HepG2 (cell line): ENCODE results near the gene RSAD1. TPM values are rescaled to one million over a fixed set of nuclear protein-coding genes. Genes with fewer than 3 reads are reported as not detected.
A peak's percentile ranks its signal among the peaks of the same experiment; 100 is the strongest.

Experiments
- CEBPZ ChIP-seq: IDR thresholded peaks from 2 replicates; pipeline ENCODE4 v1.6.1; 2012; ENCODE audit warnings: low read length, improper control_type of control experiment
- FOXA3 ChIP-seq: IDR thresholded peaks from 2 replicates; pipeline ENCODE4 v1.6.1; 2016; ENCODE audit warnings: missing genetic modification reagents, missing compliant biosample characterization
- KDM5B ChIP-seq: sonication (generic); formaldehyde crosslinking; IDR thresholded peaks from 2 replicates; pipeline ENCODE4 v1.4.0; 2020; ENCODE audit warnings: missing genetic modification reagents, mild to moderate bottlenecking, borderline replicate concordance
- MBNL3 ChIP-seq: fragments of 250-450 bp; sonication (Bioruptor Pico); conservative IDR thresholded peaks from 2 replicates; pipeline ENCODE4 v1.8.0; 2022; ENCODE audit warnings: mild to moderate bottlenecking, inconsistent platforms
- TFDP1 ChIP-seq: IDR thresholded peaks from 2 replicates; pipeline ENCODE4 v1.6.1; 2016; ENCODE audit warnings: missing compliant biosample characterization, missing genetic modification reagents, borderline replicate concordance
- ZBED4 ChIP-seq: sonication (generic); formaldehyde crosslinking; IDR thresholded peaks from 2 replicates; pipeline ENCODE4 v1.4.0; 2020; ENCODE audit warnings: missing genetic modification reagents, borderline replicate concordance
- ZFP36 ChIP-seq: fragments of 150-350 bp; IDR thresholded peaks from 2 replicates; pipeline ENCODE4 v1.6.1; 2018; ENCODE audit warnings: borderline replicate concordance, low read length, low read depth; ENCODE audit not compliant: partially characterized antibody
- ZFP91 ChIP-seq: sonication (generic); formaldehyde crosslinking; IDR thresholded peaks from 2 replicates; pipeline ENCODE4 v1.9.0; 2022; ENCODE audit warnings: missing genetic modification reagents, mild to moderate bottlenecking, borderline replicate concordance
- ZFX ChIP-seq: sonication (generic); formaldehyde crosslinking; IDR thresholded peaks from 2 replicates; pipeline ENCODE4 v1.4.0; 2020; ENCODE audit warnings: mild to moderate bottlenecking, low read depth, missing genetic modification reagents, moderate library complexity
- ZNF512 ChIP-seq: sonication (generic); formaldehyde crosslinking; IDR thresholded peaks from 2 replicates; pipeline ENCODE4 v1.4.0; 2020; ENCODE audit warnings: mild to moderate bottlenecking, missing genetic modification reagents
- ZNF709 ChIP-seq: sonication (generic); formaldehyde crosslinking; IDR thresholded peaks from 2 replicates; pipeline ENCODE4 v1.5.0; 2020; ENCODE audit warnings: mild to moderate bottlenecking, missing genetic modification reagents
- polyA plus RNA-seq, 8 experiments: library from polyadenylated mRNA; depleted of rRNA in 3 of 8; stranded (reverse) in 7 of 8; unstranded in 1 of 8; fragments of >200 nt; fragmentation: Illumina TruSeq in 4 of 8; extraction: Trizol in 4 of 8; gene quantifications; 2 replicates each; pipeline versions ENCODE4 v1.2.1 to v1.2.3, GENCODE V29; 2011 to 2016; ENCODE audit warnings: low read depth in 4 of 8, missing spikeins in 1 of 8, mixed read lengths in 1 of 8; ENCODE audit not compliant: insufficient read depth in 1 of 8
- total RNA-seq, 5 experiments: library from RNA; depleted of rRNA; stranded (reverse); fragments of >200 nt; fragmentation: Illumina TruSeq; extraction: Trizol; gene quantifications; 2 replicates each; pipeline ENCODE4 v1.2.3, GENCODE V29; 2016; ENCODE audit warnings: low read depth in 1 of 5

The RSAD1 gene
- total and polyA plus RNA-seq, 2 of the 13 experiments (the other 11 are each of a cell fraction or from before 2014, with no cell fraction given), result 22.7 to 27.7 TPM

- TF ChIP-seq MBNL3 (CRISPR knock-in tag), result no peak
- TF ChIP-seq KDM5B (CRISPR knock-in tag), result peak; percentile 23; the same call in 1 of the 2 replicates
- no peak for TF ChIP-seq ZNF512 (CRISPR knock-in tag)
- peak; percentile 59; the same call in 1 of the 2 replicates for TF ChIP-seq ZFP91
- TF ChIP-seq ZNF709 (CRISPR knock-in tag), result no peak
- TF ChIP-seq ZFX (CRISPR knock-in tag), result peak; percentile 71; the same call in 1 of the 2 replicates
- TF ChIP-seq CEBPZ, result no peak
- peak; percentile 94 for TF ChIP-seq ZBED4 (CRISPR knock-in tag)
- no peak for TF ChIP-seq ZFP36
- peak; percentile 88 for TF ChIP-seq FOXA3
- peak; percentile 6; the same call in 1 of the 2 replicates for TF ChIP-seq TFDP1 (CRISPR knock-in tag)
These were observed 19.7 kb upstream of the RSAD1 start (continued) for GRCh38 chr17:50458701-50459676.
